HUDEP-2 (cell line): ENCODE data around the gene HTR1E.
A peak's percentile ranks its signal among the peaks of the same experiment; 100 is the strongest.
"Not testable (repeated sequence)": the region's sequence is repeated elsewhere in the genome, so short reads cannot be mapped to it uniquely, and the experiment has no call there.

Experiments used
- DNase-seq, 76 experiments: peaks; one replicate each; lab custom pipeline; 2025; ENCODE audit not compliant: unreplicated experiment in 76 of 76; lab: John Stamatoyannopoulos, UW

HTR1E gene

GRCh38 chr6:86937219-86938079, at the start of gene HTR1E:
HTR1E (plus strand) TSS chr6:86937528; CDS start chr6:87015335, 77,807 bp downstream.
- peak in 32 of 76 experiments; percentile 6 to 57 (median 26) for DNase-seq

- no peak for DNase-seq
These were observed 49.0 kb upstream of the HTR1E start for GRCh38 chr6:86888301-86888700.

GRCh38 chr6:86897265-86897664, 40.1 kb upstream of the HTR1E start:
- DNase-seq: not testable (repeated sequence)

GRCh38 chr6:86913795-86914194, 23.5 kb upstream of the HTR1E start:
- no peak for DNase-seq

GRCh38 chr6:86916393-86916792, 20.9 kb upstream of the HTR1E start:
- no peak for DNase-seq

GRCh38 chr6:86927138-86927537, 10.2 kb upstream of the HTR1E start:
- not testable (repeated sequence) for DNase-seq

- not testable (repeated sequence) for DNase-seq
These were observed 9.5 kb upstream of the HTR1E start for GRCh38 chr6:86927859-86928258.

GRCh38 chr6:86934365-86934764, 3.0 kb upstream of the HTR1E start:
- no peak for DNase-seq

- DNase-seq: peak in 7 of 76 experiments; percentile 15 to 32 (median 20)
These were observed 502 bp upstream of the HTR1E start for GRCh38 chr6:86936834-86937218.

GRCh38 chr6:86938814-86939213, 1.5 kb downstream of the HTR1E start:
- no peak for DNase-seq

- DNase-seq: no peak
These were observed 4.1 kb downstream of the HTR1E start for GRCh38 chr6:86941461-86941860.

GRCh38 chr6:86942769-86943516, 5.6 kb downstream of the HTR1E start:
- no peak for DNase-seq

GRCh38 chr6:86943819-86944407, 6.6 kb downstream of the HTR1E start:
- DNase-seq: no peak

- no peak for DNase-seq
These were observed 12.4 kb downstream of the HTR1E start for GRCh38 chr6:86949771-86950170.

- DNase-seq: no peak
These were observed 15.7 kb downstream of the HTR1E start for GRCh38 chr6:86952991-86953390.

- peak in 5 of 76 experiments; percentile 1 to 21 (median 14) for DNase-seq
These were observed 22.3 kb downstream of the HTR1E start for GRCh38 chr6:86959656-86960055.

- no peak for DNase-seq
These were observed 24.3 kb downstream of the HTR1E start for GRCh38 chr6:86961455-86962200.

- DNase-seq: no peak
These were observed 26.0 kb downstream of the HTR1E start for GRCh38 chr6:86963352-86963751.

GRCh38 chr6:86964029-86964579, 26.8 kb downstream of the HTR1E start:
- no peak for DNase-seq

- DNase-seq: no peak
These were observed 28.9 kb downstream of the HTR1E start for GRCh38 chr6:86966271-86966670.
